Peyer's patch (tissue), 4 donors: ENCODE data around the gene TSGA10IP.

Experiments
- CTCF ChIP-seq, 6 experiments: fragments of 450-650 bp in 4 of 6; fragments of 200-600 bp in 2 of 6; sonication (generic) in 1 of 6; IDR thresholded peaks; one replicate each; pipeline ENCODE4 v1.5.1; 2017 to 2019; ENCODE audit warnings: antibody characterized with exemption in 6 of 6, mild to moderate bottlenecking in 3 of 6, moderate library complexity in 1 of 6
- POLR2A ChIP-seq, 2 donors: fragments of 450-650 bp; IDR thresholded peaks; one replicate each; pipeline ENCODE4 v1.5.1; 2017; ENCODE audit warnings: antibody characterized with exemption in 2 of 2, mild to moderate bottlenecking in 2 of 2, moderate library complexity in 2 of 2

GRCh38 chr11:66008095-66008467 lies 62.8 kb downstream of the TSGA10IP start:
- no peak for TF ChIP-seq CTCF (IDR thresholded peaks at IDR 0.05)
- no peak for TF ChIP-seq POLR2A (IDR thresholded peaks at IDR 0.05)
